Activated CD8-positive, alpha-beta memory T cell treated with anti-CD3 and anti-CD28 coated beads for 36 hours (primary cell): ENCODE data around the gene CDH22. TPM values are rescaled to one million over a fixed set of nuclear protein-coding genes. Genes with fewer than 3 reads are reported as not detected.

Source experiments
- CTCF ChIA-PET: fragments of 350-600 bp; sonication (Branson Sonifier 250); formaldehyde crosslinking; loops from one replicate; lab custom pipeline; 2021; ENCODE audit warnings: antibody characterized with exemption; lab: Charles Lee
- POLR2A ChIA-PET: fragments of 350-600 bp; sonication (Branson Sonifier 250); formaldehyde crosslinking; loops from one replicate; lab custom pipeline; 2021; ENCODE audit warnings: antibody characterized with exemption; lab: Charles Lee
- total RNA-seq, 2 experiments: library from RNA; stranded (reverse); gene quantifications; one replicate each; pipeline ENCODE4 v1.2.3, GENCODE V29; 2021

CDH22 gene
- total RNA-seq, 2 experiments from 2014 or later: not detected

- POLR2A ChIA-PET: no interaction called here
Measured at GRCh38 chr20:46305973-46306360, 2.3 kb downstream of the CDH22 start.

GRCh38 chr20:46305331-46305972, 2.8 kb downstream of the CDH22 start:
- ChIA-PET POLR2A (no interaction called here), CTCF (interaction anchor here (0.6 to 2.5 kb wide), 7 partner anchors 10 to 947 kb away, joined by 3 to 12 read pairs (median 3); partner anchors contain the start of gene ELMO2)

More at GRCh38 chr20:46305973-46306360, 2.3 kb downstream of the CDH22 start:
- CTCF ChIA-PET: interaction anchor here (0.6 to 2.5 kb wide), 7 partner anchors 10 to 946 kb away, joined by 3 to 12 read pairs (median 3); partner anchors contain the start of gene ELMO2

- POLR2A ChIA-PET: no interaction called here
- CTCF ChIA-PET: interaction anchor here (1.1 to 2.5 kb wide), 3 partner anchors 43 to 107 kb away, joined by 3 to 12 read pairs (median 6); partner anchors contain the start of gene ELMO2
Measured at GRCh38 chr20:46304852-46305251, 3.4 kb downstream of the CDH22 start.

GRCh38 chr20:46304361-46304760, 3.9 kb downstream of the CDH22 start:
- CTCF ChIA-PET: interaction anchor here (2.0 kb wide), 1 partner anchor 103 kb away, joined by 6 read pairs; the partner anchor contains the start of gene ELMO2
- POLR2A ChIA-PET: no interaction called here

- ChIA-PET POLR2A (no interaction called here), CTCF (no interaction called here)
Measured at GRCh38 chr20:46303176-46303956, 4.9 kb downstream of the CDH22 start.

GRCh38 chr20:46302106-46302505, 6.2 kb downstream of the CDH22 start:
- POLR2A ChIA-PET: no interaction called here
- CTCF ChIA-PET: no interaction called here

- ChIA-PET POLR2A (no interaction called here), CTCF (no interaction called here)
Measured at GRCh38 chr20:46300281-46300680, 8.0 kb downstream of the CDH22 start.

GRCh38 chr20:46299078-46299477, 9.2 kb downstream of the CDH22 start:
- POLR2A ChIA-PET: no interaction called here
- CTCF ChIA-PET: no interaction called here

- ChIA-PET POLR2A (no interaction called here), CTCF (no interaction called here)
Measured at GRCh38 chr20:46298374-46298773, 9.9 kb downstream of the CDH22 start.

GRCh38 chr20:46296526-46297250, 11.6 kb downstream of the CDH22 start:
- ChIA-PET POLR2A (no interaction called here), CTCF (interaction anchor here (0.7 kb wide), 1 partner anchor 147 kb away, joined by 3 read pairs; no protein-coding TSS in a partner anchor)

- ChIA-PET CTCF (no interaction called here), POLR2A (no interaction called here)
Measured at GRCh38 chr20:46293084-46293483, 15.2 kb downstream of the CDH22 start.

GRCh38 chr20:46291401-46291800, 16.9 kb downstream of the CDH22 start:
- POLR2A ChIA-PET: no interaction called here
- CTCF ChIA-PET: no interaction called here

GRCh38 chr20:46289432-46289831, 18.9 kb downstream of the CDH22 start:
- POLR2A ChIA-PET: no interaction called here
- CTCF ChIA-PET: no interaction called here

- CTCF ChIA-PET: interaction anchor here (1.6 to 1.7 kb wide), 2 partner anchors 75 to 77 kb away, joined by 3 read pairs; no protein-coding TSS in a partner anchor
- POLR2A ChIA-PET: no interaction called here
Measured at GRCh38 chr20:46286977-46287376, 21.3 kb downstream of the CDH22 start.

- CTCF ChIA-PET: interaction anchor here (1.6 to 1.7 kb wide), 2 partner anchors 74 to 78 kb away, joined by 3 read pairs; no protein-coding TSS in a partner anchor
- POLR2A ChIA-PET: no interaction called here
Measured at GRCh38 chr20:46286382-46286781, 21.9 kb downstream of the CDH22 start.

GRCh38 chr20:46285740-46286139, 22.6 kb downstream of the CDH22 start:
- POLR2A ChIA-PET: no interaction called here
- CTCF ChIA-PET: interaction anchor here (1.7 kb wide), 1 partner anchor 78 kb away, joined by 3 read pairs; no protein-coding TSS in a partner anchor

- POLR2A ChIA-PET: no interaction called here
- CTCF ChIA-PET: no interaction called here
Measured at GRCh38 chr20:46285072-46285471, 23.2 kb downstream of the CDH22 start.

GRCh38 chr20:46284040-46284427, 24.3 kb downstream of the CDH22 start:
- CTCF ChIA-PET: no interaction called here
- POLR2A ChIA-PET: no interaction called here

GRCh38 chr20:46283426-46284039, 24.8 kb downstream of the CDH22 start:
- CTCF ChIA-PET: no interaction called here
- POLR2A ChIA-PET: no interaction called here
